ENCODE data around the gene INSYN2A. TPM values are rescaled to one million over a fixed set of nuclear protein-coding genes. Genes with fewer than 3 reads are reported as not detected.

Gene INSYN2A
- total RNA-seq, 1 experiment from 2014 or later: not detected

DNA sequence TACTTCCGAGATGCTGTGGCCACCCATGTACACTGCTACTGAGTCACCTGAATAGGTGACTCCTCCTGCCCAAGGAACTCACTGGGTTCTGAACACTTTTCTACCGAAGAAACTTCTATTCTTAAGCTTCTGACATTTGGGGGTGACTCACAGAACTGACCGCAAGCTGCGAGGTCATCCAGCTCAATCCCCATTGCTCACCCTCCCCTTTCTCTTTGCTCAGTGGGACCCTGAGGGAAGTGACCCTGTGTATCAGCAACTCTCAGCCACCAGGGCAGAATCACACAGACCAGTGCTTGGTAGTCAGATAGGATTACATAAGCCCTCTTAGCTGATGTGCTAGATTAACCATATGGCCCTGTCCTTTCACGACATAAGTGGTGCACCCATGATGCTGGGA, 46.3 kb downstream of the INSYN2A start:
- Histone ChIP-seq H3K27me3 (replicated peaks; ENCODE audit: insufficient read depth, low read depth, low read length, poor library complexity) (no peaks in the 10 kb centered on the region), H3K36me3 (ENCODE audit: insufficient read depth, low read length, poor library complexity, severe bottlenecking) (no peaks in the 10 kb centered on the region), H3K27ac (ENCODE audit: low read depth, low read length, poor library complexity, severe bottlenecking) (no peak overlapping the region), H3K4me3 (ENCODE audit: low read depth, low read length, poor library complexity, severe bottlenecking) (no peak overlapping the region), H3K4me1 (ENCODE audit: insufficient read depth, low read length, poor library complexity, severe bottlenecking) (peaks cover 13% of the 10 kb centered on the region), H3K9me3 (ENCODE audit: low read depth, low read length, poor library complexity, severe bottlenecking) (no peaks in the 10 kb centered on the region)
- ChIA-PET POLR2A (ENCODE audit: low non-redundant PET) (no interaction called here), CTCF (no interaction called here)
- no TSS peak for BruUV-seq (replicated peaks)
- intact Hi-C loops (cut with micrococcal nuclease; ENCODE audit: unreplicated experiment): no loop called here
- TF ChIP-seq, protein P1, sequence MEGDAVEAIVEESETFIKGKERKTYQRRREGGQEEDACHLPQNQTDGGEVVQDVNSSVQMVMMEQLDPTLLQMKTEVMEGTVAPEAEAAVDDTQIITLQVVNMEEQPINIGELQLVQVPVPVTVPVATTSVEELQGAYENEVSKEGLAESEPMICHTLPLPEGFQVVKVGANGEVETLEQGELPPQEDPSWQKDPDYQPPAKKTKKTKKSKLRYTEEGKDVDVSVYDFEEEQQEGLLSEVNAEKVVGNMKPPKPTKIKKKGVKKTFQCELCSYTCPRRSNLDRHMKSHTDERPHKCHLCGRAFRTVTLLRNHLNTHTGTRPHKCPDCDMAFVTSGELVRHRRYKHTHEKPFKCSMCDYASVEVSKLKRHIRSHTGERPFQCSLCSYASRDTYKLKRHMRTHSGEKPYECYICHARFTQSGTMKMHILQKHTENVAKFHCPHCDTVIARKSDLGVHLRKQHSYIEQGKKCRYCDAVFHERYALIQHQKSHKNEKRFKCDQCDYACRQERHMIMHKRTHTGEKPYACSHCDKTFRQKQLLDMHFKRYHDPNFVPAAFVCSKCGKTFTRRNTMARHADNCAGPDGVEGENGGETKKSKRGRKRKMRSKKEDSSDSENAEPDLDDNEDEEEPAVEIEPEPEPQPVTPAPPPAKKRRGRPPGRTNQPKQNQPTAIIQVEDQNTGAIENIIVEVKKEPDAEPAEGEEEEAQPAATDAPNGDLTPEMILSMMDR (conservative IDR thresholded peaks at IDR 0.05; ENCODE audit: low read depth, low read length): no peak
- no peak for TF ChIP-seq EZH2 (IDR thresholded peaks at IDR 0.05; ENCODE audit: borderline replicate concordance, low read depth, low read length, poor library complexity, severe bottlenecking)
- DNase-seq (ENCODE audit: low spot score): no peak

GRCh38 chr10:127149501-127150081, 46.8 kb downstream of the INSYN2A start:
- POLR2A ChIA-PET (ENCODE audit: low non-redundant PET): no interaction called here
- Histone ChIP-seq H3K9me3 (ENCODE audit: low read depth, low read length, poor library complexity, severe bottlenecking) (no peaks in the 10 kb centered on the region), H3K27me3 (replicated peaks; ENCODE audit: insufficient read depth, low read depth, low read length, poor library complexity) (no peaks in the 10 kb centered on the region), H3K4me3 (ENCODE audit: low read depth, low read length, poor library complexity, severe bottlenecking) (no peak overlapping the region), H3K27ac (ENCODE audit: low read depth, low read length, poor library complexity, severe bottlenecking) (no peak overlapping the region), H3K4me1 (ENCODE audit: insufficient read depth, low read length, poor library complexity, severe bottlenecking) (peaks cover 13% of the 10 kb centered on the region), H3K36me3 (ENCODE audit: insufficient read depth, low read length, poor library complexity, severe bottlenecking) (no peaks in the 10 kb centered on the region)
- TF ChIP-seq, protein P1 (conservative IDR thresholded peaks at IDR 0.05; ENCODE audit: low read depth, low read length): no peak
- TF ChIP-seq EZH2 (IDR thresholded peaks at IDR 0.05; ENCODE audit: borderline replicate concordance, low read depth, low read length, poor library complexity, severe bottlenecking): no peak
- no peak for DNase-seq (ENCODE audit: low spot score)
- CTCF ChIA-PET: no interaction called here
- no TSS peak for BruUV-seq (replicated peaks)
- intact Hi-C loops (cut with micrococcal nuclease; ENCODE audit: unreplicated experiment): no loop called here

DNA sequence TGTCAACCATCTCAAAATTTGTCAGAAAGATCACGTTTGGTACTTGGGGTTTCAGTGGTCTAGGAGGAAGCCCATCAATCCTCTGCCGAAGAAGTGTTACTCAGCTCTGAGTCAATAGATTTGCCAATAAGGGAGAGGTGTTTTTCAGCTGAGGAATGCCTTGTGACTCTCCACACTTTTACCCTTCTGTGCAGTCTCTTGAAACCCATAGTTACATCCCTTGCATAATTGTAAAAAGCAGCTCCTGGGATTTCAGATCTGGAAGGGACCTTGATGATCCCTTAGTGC, 47.5 kb downstream of the INSYN2A start:
- ChIA-PET CTCF (no interaction called here), POLR2A (ENCODE audit: low non-redundant PET) (no interaction called here)
- TF ChIP-seq, protein P1 (conservative IDR thresholded peaks at IDR 0.05; ENCODE audit: low read depth, low read length): no peak
- TF ChIP-seq EZH2 (IDR thresholded peaks at IDR 0.05; ENCODE audit: borderline replicate concordance, low read depth, low read length, poor library complexity, severe bottlenecking): no peak
- intact Hi-C loops (cut with micrococcal nuclease; ENCODE audit: unreplicated experiment): no loop called here
- no peaks in the 10 kb centered on the region for H3K36me3 ChIP-seq (ENCODE audit: insufficient read depth, low read length, poor library complexity, severe bottlenecking)
- H3K9me3 ChIP-seq (ENCODE audit: low read depth, low read length, poor library complexity, severe bottlenecking): no peaks in the 10 kb centered on the region
- H3K4me1 ChIP-seq (ENCODE audit: insufficient read depth, low read length, poor library complexity, severe bottlenecking): peaks cover 13% of the 10 kb centered on the region
- no TSS peak for BruUV-seq (replicated peaks)
- no peak overlapping the region for H3K27ac ChIP-seq (ENCODE audit: low read depth, low read length, poor library complexity, severe bottlenecking)
- no peak overlapping the region for H3K4me3 ChIP-seq (ENCODE audit: low read depth, low read length, poor library complexity, severe bottlenecking)
- no peaks in the 10 kb centered on the region for H3K27me3 ChIP-seq (replicated peaks; ENCODE audit: insufficient read depth, low read depth, low read length, poor library complexity)
- no peak for DNase-seq (ENCODE audit: low spot score)
